Measurements from ENCODE around the gene PKLR. TPM values are rescaled to one million over a fixed set of nuclear protein-coding genes. Genes with fewer than 3 reads are reported as not detected.
"Not testable (repeated sequence)": the region's sequence is repeated elsewhere in the genome, so short reads cannot be mapped to it uniquely, and the experiment has no call there.

PKLR gene
- total and polyA plus RNA-seq, 4 donors = 10.4 to 56.1 (median 40.6) TPM

DNA sequence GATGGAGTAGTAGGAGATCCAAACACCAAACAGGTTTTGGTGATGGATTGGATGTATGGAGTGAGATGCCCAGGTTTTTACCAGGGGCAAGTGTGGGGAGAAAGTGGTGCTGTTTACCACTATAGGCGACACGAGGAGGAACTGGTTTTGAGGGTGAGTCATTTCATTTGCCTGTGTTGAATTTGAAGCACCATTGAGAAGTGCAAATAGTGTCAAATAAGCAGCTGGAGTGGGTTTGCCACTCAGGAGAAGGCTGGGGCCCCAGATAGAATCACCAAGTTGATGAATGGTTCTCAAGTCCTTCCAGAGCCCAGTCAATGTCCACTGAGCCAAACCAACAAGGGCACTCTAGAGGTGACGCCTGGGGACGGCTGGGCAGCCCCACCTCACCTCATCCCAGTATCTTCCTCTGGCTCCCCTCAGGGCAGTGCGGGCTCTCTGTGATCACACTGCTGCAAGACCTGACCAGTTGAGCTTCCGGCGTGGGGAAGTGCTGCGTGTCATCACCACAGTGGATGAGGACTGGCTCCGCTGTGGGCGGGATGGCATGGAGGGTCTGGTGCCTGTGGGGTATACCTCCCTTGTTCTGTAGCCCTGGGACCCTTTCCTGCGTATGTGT, 28.9 kb upstream of the PKLR start:
- Histone ChIP-seq H3K36me3 (ENCODE audit: control insufficient read depth in 4 of 4, insufficient read depth in 3 of 4, low read depth in 1 of 4, low read length in 3 of 4) (peaks cover 5 to 26% (median 14%) of the 10 kb centered on the region in 4 donors), H3K27ac (ENCODE audit: low read depth in 1 of 2, low read length in 2 of 2) (no peak overlapping the region)
- DNase-seq (ENCODE audit: low spot score) = no peak

DNA sequence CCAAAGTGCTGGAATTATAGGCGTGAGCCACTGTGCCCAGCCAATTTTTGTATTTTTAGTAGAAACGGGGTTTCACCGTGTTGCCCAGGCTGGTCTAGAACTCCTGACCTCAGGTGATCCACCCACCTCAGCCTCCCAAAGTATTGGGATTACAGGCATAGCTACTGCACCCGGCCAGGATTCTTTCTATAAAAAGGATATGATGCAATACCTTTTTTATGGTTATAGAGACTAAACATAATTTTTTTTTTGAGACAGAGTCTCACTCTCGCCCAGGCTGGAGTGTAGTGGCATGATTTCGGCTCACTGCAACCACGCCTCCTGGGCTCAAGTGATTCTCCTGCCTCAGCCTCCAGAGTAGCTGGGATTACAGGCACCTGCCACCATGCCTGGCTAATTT, 27.6 kb upstream of the PKLR start:
- H3K4me3 ChIP-seq (ENCODE audit: low read depth in 1 of 3, low read length in 3 of 3); H3K27me3 ChIP-seq (ENCODE audit: control insufficient read depth in 4 of 4, insufficient read depth in 4 of 4, low read length in 3 of 4); H3K9me3 ChIP-seq (ENCODE audit: control insufficient read depth in 4 of 4, low read length in 3 of 4); H3K27ac ChIP-seq (ENCODE audit: low read depth in 1 of 2, low read length in 2 of 2); H3K9ac ChIP-seq (ENCODE audit: low read depth in 1 of 2, low read length in 2 of 2); DNase-seq (ENCODE audit: low spot score): not testable (repeated sequence)
- Histone ChIP-seq H3K4me1 (ENCODE audit: control insufficient read depth in 4 of 4, insufficient read depth in 4 of 4, low read length in 3 of 4) (peaks cover 0 to 19% (median 12%) of the 10 kb centered on the region in 4 donors), H3K36me3 (ENCODE audit: control insufficient read depth in 4 of 4, insufficient read depth in 3 of 4, low read depth in 1 of 4, low read length in 3 of 4) (peaks cover 5 to 22% (median 12%) of the 10 kb centered on the region in 4 donors)
- 90% methylated on average over 7 of the region's 7 CpGs for WGBS

More for the DNA sequence above, 28.9 kb upstream of the PKLR start:
- H3K27me3 ChIP-seq (ENCODE audit: control insufficient read depth in 4 of 4, insufficient read depth in 4 of 4, low read length in 3 of 4) = no peaks in the 10 kb centered on the region
- H3K9ac ChIP-seq (ENCODE audit: low read depth in 1 of 2, low read length in 2 of 2) = no peak overlapping the region
- no peak overlapping the region for H3K4me3 ChIP-seq (ENCODE audit: low read depth in 1 of 3, low read length in 3 of 3)
- TF ChIP-seq HNF4G (IDR thresholded peaks at IDR 0.05) (no peak), SP1 (IDR thresholded peaks at IDR 0.05) (no peak), FOXA1 (IDR thresholded peaks at IDR 0.05) (no peak), GABPA (IDR thresholded peaks at IDR 0.05 in 1 of 2, conservative IDR thresholded peaks at IDR 0.05 in 1 of 2) (no peak), RAD21 (IDR thresholded peaks at IDR 0.05) (no peak), FOXA2 (IDR thresholded peaks at IDR 0.05) (no peak), HNF4A (conservative IDR thresholded peaks at IDR 0.05) (no peak), JUND (IDR thresholded peaks at IDR 0.05) (no peak), YY1 (IDR thresholded peaks at IDR 0.05) (no peak), EGR1 (IDR thresholded peaks at IDR 0.05; ENCODE audit: low read depth in 2 of 2) (no peak), TAF1 (conservative IDR thresholded peaks at IDR 0.05) (no peak), RXRA (IDR thresholded peaks at IDR 0.05) (no peak)
- TF ChIP-seq, protein P1, sequence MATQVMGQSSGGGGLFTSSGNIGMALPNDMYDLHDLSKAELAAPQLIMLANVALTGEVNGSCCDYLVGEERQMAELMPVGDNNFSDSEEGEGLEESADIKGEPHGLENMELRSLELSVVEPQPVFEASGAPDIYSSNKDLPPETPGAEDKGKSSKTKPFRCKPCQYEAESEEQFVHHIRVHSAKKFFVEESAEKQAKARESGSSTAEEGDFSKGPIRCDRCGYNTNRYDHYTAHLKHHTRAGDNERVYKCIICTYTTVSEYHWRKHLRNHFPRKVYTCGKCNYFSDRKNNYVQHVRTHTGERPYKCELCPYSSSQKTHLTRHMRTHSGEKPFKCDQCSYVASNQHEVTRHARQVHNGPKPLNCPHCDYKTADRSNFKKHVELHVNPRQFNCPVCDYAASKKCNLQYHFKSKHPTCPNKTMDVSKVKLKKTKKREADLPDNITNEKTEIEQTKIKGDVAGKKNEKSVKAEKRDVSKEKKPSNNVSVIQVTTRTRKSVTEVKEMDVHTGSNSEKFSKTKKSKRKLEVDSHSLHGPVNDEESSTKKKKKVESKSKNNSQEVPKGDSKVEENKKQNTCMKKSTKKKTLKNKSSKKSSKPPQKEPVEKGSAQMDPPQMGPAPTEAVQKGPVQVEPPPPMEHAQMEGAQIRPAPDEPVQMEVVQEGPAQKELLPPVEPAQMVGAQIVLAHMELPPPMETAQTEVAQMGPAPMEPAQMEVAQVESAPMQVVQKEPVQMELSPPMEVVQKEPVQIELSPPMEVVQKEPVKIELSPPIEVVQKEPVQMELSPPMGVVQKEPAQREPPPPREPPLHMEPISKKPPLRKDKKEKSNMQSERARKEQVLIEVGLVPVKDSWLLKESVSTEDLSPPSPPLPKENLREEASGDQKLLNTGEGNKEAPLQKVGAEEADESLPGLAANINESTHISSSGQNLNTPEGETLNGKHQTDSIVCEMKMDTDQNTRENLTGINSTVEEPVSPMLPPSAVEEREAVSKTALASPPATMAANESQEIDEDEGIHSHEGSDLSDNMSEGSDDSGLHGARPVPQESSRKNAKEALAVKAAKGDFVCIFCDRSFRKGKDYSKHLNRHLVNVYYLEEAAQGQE (IDR thresholded peaks at IDR 0.05) = no peak
- TF ChIP-seq, protein P2, sequence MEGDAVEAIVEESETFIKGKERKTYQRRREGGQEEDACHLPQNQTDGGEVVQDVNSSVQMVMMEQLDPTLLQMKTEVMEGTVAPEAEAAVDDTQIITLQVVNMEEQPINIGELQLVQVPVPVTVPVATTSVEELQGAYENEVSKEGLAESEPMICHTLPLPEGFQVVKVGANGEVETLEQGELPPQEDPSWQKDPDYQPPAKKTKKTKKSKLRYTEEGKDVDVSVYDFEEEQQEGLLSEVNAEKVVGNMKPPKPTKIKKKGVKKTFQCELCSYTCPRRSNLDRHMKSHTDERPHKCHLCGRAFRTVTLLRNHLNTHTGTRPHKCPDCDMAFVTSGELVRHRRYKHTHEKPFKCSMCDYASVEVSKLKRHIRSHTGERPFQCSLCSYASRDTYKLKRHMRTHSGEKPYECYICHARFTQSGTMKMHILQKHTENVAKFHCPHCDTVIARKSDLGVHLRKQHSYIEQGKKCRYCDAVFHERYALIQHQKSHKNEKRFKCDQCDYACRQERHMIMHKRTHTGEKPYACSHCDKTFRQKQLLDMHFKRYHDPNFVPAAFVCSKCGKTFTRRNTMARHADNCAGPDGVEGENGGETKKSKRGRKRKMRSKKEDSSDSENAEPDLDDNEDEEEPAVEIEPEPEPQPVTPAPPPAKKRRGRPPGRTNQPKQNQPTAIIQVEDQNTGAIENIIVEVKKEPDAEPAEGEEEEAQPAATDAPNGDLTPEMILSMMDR (IDR thresholded peaks at IDR 0.05; ENCODE audit: low read depth, low read length, missing input control) = no peak
- TF ChIP-seq, protein P3, sequence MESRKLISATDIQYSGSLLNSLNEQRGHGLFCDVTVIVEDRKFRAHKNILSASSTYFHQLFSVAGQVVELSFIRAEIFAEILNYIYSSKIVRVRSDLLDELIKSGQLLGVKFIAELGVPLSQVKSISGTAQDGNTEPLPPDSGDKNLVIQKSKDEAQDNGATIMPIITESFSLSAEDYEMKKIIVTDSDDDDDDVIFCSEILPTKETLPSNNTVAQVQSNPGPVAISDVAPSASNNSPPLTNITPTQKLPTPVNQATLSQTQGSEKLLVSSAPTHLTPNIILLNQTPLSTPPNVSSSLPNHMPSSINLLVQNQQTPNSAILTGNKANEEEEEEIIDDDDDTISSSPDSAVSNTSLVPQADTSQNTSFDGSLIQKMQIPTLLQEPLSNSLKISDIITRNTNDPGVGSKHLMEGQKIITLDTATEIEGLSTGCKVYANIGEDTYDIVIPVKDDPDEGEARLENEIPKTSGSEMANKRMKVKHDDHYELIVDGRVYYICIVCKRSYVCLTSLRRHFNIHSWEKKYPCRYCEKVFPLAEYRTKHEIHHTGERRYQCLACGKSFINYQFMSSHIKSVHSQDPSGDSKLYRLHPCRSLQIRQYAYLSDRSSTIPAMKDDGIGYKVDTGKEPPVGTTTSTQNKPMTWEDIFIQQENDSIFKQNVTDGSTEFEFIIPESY (IDR thresholded peaks at IDR 0.05) = no peak
- TF ChIP-seq, protein P4, sequence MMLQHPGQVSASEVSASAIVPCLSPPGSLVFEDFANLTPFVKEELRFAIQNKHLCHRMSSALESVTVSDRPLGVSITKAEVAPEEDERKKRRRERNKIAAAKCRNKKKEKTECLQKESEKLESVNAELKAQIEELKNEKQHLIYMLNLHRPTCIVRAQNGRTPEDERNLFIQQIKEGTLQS (IDR thresholded peaks at IDR 0.05) = no peak
- TF ChIP-seq, protein P5, sequence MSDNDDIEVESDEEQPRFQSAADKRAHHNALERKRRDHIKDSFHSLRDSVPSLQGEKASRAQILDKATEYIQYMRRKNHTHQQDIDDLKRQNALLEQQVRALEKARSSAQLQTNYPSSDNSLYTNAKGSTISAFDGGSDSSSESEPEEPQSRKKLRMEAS (IDR thresholded peaks at IDR 0.05) = no peak
- peaks cover 0 to 10% (median 3%) of the 10 kb centered on the region in 4 donors for H3K4me1 ChIP-seq (ENCODE audit: control insufficient read depth in 4 of 4, insufficient read depth in 4 of 4, low read length in 3 of 4)
- 95% methylated on average over 11 of the region's 11 CpGs for WGBS
- H3K9me3 ChIP-seq (ENCODE audit: control insufficient read depth in 4 of 4, low read length in 3 of 4) = no peaks in the 10 kb centered on the region
